ENCODE measurements around the gene EPN1. TPM values are rescaled to one million over a fixed set of nuclear protein-coding genes. Genes with fewer than 3 reads are reported as not detected.
A peak's percentile ranks its signal among the peaks of the same experiment; 100 is the strongest.

EPN1 gene
- total and polyA plus RNA-seq, 2 of the 13 experiments (the other 11 are each of a cell fraction or from before 2014, with no cell fraction given): 28.9 to 31.7 TPM

DNA sequence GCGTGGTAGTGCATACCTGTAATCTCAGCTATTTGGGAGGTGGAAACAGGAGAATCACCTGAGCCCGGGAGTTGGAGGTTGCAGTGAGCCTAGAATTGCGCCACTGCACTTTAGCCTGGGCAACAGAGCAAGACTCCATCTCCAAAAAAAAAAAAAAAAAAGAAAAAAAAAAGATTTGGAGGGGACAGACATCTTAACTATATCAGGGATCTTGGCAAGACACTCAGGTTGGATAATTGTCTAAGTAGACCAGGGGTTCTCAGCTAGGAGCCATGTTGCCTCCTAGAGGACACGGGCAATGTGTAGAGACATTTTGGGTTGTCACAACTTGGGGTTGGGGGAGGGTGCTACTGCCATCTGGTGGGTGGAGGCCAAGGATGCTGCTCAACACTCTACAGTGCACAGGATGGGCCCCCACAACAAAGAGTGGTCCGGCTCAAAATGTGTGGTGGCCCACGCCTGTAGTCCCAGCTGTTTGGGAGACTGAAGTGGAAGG is 36.1 kb upstream of the EPN1 start (continued):
- no peak for TF ChIP-seq ZZZ3 (CRISPR knock-in tag; IDR thresholded peaks at IDR 0.05; ENCODE audit: borderline replicate concordance)
- 0 out of 2 replicates have a peak, but pooled peaks have one; percentile 14 for TF ChIP-seq BHLHE40 (IDR thresholded peaks at IDR 0.05; ENCODE audit: low read length)
- TF ChIP-seq, protein P1, sequence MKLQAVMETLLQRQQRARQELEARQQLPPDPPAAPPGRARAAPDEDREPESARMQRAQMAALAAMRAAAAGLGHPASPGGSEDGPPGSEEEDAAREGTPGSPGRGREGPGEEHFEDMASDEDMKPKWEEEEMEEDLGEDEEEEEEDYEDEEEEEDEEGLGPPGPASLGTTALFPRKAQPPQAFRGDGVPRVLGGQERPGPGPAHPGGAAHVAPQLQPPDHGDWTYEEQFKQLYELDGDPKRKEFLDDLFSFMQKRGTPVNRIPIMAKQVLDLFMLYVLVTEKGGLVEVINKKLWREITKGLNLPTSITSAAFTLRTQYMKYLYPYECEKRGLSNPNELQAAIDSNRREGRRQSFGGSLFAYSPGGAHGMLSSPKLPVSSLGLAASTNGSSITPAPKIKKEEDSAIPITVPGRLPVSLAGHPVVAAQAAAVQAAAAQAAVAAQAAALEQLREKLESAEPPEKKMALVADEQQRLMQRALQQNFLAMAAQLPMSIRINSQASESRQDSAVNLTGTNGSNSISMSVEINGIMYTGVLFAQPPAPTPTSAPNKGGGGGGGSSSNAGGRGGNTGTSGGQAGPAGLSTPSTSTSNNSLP (IDR thresholded peaks at IDR 0.05; ENCODE audit: low read depth, low read length): no peak
- TF ChIP-seq ETV5 (CRISPR knock-in tag; IDR thresholded peaks at IDR 0.05; ENCODE audit: borderline replicate concordance): 0 out of 2 replicates have a peak, but pooled peaks have one; percentile 18
- TF ChIP-seq SRY (CRISPR knock-in tag; IDR thresholded peaks at IDR 0.05): no peak
- TF ChIP-seq, protein P2, sequence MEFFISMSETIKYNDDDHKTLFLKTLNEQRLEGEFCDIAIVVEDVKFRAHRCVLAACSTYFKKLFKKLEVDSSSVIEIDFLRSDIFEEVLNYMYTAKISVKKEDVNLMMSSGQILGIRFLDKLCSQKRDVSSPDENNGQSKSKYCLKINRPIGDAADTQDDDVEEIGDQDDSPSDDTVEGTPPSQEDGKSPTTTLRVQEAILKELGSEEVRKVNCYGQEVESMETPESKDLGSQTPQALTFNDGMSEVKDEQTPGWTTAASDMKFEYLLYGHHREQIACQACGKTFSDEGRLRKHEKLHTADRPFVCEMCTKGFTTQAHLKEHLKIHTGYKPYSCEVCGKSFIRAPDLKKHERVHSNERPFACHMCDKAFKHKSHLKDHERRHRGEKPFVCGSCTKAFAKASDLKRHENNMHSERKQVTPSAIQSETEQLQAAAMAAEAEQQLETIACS (CRISPR knock-in tag; IDR thresholded peaks at IDR 0.05): no peak
- TF ChIP-seq SP1 (IDR thresholded peaks at IDR 0.05): no peak
- 0 out of 2 replicates have a peak, but pooled peaks have one; percentile 10 for TF ChIP-seq SP1 (CRISPR knock-in tag; IDR thresholded peaks at IDR 0.05)
- TF ChIP-seq, protein P3, sequence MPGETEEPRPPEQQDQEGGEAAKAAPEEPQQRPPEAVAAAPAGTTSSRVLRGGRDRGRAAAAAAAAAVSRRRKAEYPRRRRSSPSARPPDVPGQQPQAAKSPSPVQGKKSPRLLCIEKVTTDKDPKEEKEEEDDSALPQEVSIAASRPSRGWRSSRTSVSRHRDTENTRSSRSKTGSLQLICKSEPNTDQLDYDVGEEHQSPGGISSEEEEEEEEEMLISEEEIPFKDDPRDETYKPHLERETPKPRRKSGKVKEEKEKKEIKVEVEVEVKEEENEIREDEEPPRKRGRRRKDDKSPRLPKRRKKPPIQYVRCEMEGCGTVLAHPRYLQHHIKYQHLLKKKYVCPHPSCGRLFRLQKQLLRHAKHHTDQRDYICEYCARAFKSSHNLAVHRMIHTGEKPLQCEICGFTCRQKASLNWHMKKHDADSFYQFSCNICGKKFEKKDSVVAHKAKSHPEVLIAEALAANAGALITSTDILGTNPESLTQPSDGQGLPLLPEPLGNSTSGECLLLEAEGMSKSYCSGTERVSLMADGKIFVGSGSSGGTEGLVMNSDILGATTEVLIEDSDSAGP (CRISPR knock-in tag; IDR thresholded peaks at IDR 0.05; ENCODE audit: borderline replicate concordance): peak; percentile 45; the same call in 1 of the 2 replicates
- TF ChIP-seq TEAD3 (CRISPR knock-in tag; optimal IDR thresholded peaks at IDR 0.05; ENCODE audit: borderline replicate concordance): peak; percentile 18
- 0 out of 2 replicates have a peak, but pooled peaks have one; percentile 43 for TF ChIP-seq ZBTB38 (CRISPR knock-in tag; IDR thresholded peaks at IDR 0.05)
- TF ChIP-seq ZNF160 (CRISPR knock-in tag; IDR thresholded peaks at IDR 0.05): no peak
- TF ChIP-seq YY1 (IDR thresholded peaks at IDR 0.05; ENCODE audit: insufficient read depth, insufficient replicate concordance, low read depth, low read length): peak; percentile 72
- peak; percentile 57; the same call in 1 of the 2 replicates for TF ChIP-seq ZC3H13 (CRISPR knock-in tag; IDR thresholded peaks at IDR 0.05)
- TF ChIP-seq MIER2 (CRISPR knock-in tag; IDR thresholded peaks at IDR 0.05): 0 out of 2 replicates have a peak, but pooled peaks have one; percentile 9
- TF ChIP-seq ZMYM4 (CRISPR knock-in tag; IDR thresholded peaks at IDR 0.05): peak; percentile 91
- TF ChIP-seq FOXK1 (CRISPR knock-in tag; IDR thresholded peaks at IDR 0.05; ENCODE audit: borderline replicate concordance, low read depth): peak; percentile 47; the same call in 1 of the 2 replicates
- peak; percentile 62; the same call in 1 of the 2 replicates for TF ChIP-seq POGZ (CRISPR knock-in tag; IDR thresholded peaks at IDR 0.05)
- peak; percentile 88 for TF ChIP-seq ZNF121 (CRISPR knock-in tag; IDR thresholded peaks at IDR 0.05)
- TF ChIP-seq FOXA3 (CRISPR knock-in tag; IDR thresholded peaks at IDR 0.05): peak; percentile 19; the same call in 1 of the 2 replicates
- no peak for TF ChIP-seq THYN1 (CRISPR knock-in tag; IDR thresholded peaks at IDR 0.05; ENCODE audit: borderline replicate concordance, low read depth)
- TF ChIP-seq, protein P4, sequence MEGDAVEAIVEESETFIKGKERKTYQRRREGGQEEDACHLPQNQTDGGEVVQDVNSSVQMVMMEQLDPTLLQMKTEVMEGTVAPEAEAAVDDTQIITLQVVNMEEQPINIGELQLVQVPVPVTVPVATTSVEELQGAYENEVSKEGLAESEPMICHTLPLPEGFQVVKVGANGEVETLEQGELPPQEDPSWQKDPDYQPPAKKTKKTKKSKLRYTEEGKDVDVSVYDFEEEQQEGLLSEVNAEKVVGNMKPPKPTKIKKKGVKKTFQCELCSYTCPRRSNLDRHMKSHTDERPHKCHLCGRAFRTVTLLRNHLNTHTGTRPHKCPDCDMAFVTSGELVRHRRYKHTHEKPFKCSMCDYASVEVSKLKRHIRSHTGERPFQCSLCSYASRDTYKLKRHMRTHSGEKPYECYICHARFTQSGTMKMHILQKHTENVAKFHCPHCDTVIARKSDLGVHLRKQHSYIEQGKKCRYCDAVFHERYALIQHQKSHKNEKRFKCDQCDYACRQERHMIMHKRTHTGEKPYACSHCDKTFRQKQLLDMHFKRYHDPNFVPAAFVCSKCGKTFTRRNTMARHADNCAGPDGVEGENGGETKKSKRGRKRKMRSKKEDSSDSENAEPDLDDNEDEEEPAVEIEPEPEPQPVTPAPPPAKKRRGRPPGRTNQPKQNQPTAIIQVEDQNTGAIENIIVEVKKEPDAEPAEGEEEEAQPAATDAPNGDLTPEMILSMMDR (CRISPR knock-in tag; IDR thresholded peaks at IDR 0.05): peak; percentile 70
- TF ChIP-seq XRCC5 (optimal IDR thresholded peaks at IDR 0.05; ENCODE audit: low read length): peak; percentile 61
- peak; percentile 28; the same call in 1 of the 2 replicates for TF ChIP-seq SMC3 (IDR thresholded peaks at IDR 0.05; ENCODE audit: low read length)
- 0 out of 2 replicates have a peak, but pooled peaks have one; percentile 57 for TF ChIP-seq ZNF644 (CRISPR knock-in tag; IDR thresholded peaks at IDR 0.05; ENCODE audit: low read depth)
- peak; percentile 82 for TF ChIP-seq GATAD1 (CRISPR knock-in tag; IDR thresholded peaks at IDR 0.05)
